D721Med (cell line): Measurements from ENCODE around the gene FBXW5.

Source experiments
- DNase-seq: peaks from one replicate; pipeline ENCODE4 v3.0.0; 2011; ENCODE audit warnings: low spot score; ENCODE audit not compliant: insufficient read length
- FAIRE-seq: peaks from 2 replicates; lab custom pipeline; 2011; peaks lifted over from hg19 to GRCh38; lab: Jason Lieb, UNC
- TF ChIP-seq, protein P1 (sequence below): IDR thresholded peaks from 2 replicates; pipeline ENCODE4 v1.5.1; 2012; ENCODE audit warnings: mild to moderate bottlenecking, control low read depth; ENCODE audit not compliant: insufficient read depth; ENCODE audit errors: missing control alignments

The FBXW5 gene

DNA sequence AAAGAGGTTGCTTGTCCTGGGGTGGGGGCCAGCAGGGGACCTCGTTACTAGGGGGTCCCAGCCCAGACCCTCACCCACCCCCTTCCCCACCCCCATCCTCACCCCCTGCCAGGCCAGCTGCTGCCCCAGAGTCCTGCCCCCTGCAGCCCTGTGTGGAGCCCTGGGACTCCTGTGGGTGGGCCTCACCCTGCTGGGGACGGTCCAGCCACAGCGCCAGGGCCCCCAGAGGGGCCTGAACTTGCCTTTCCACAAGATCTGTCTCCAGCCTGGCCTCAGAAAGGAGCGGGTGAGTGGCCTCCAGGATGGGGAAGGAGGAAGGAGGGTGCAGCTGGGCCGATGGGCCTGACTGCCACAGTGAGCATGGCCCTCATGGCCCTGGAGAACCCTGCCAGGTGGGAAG, 25.2 kb upstream of the FBXW5 start:
- TF ChIP-seq, protein P1, sequence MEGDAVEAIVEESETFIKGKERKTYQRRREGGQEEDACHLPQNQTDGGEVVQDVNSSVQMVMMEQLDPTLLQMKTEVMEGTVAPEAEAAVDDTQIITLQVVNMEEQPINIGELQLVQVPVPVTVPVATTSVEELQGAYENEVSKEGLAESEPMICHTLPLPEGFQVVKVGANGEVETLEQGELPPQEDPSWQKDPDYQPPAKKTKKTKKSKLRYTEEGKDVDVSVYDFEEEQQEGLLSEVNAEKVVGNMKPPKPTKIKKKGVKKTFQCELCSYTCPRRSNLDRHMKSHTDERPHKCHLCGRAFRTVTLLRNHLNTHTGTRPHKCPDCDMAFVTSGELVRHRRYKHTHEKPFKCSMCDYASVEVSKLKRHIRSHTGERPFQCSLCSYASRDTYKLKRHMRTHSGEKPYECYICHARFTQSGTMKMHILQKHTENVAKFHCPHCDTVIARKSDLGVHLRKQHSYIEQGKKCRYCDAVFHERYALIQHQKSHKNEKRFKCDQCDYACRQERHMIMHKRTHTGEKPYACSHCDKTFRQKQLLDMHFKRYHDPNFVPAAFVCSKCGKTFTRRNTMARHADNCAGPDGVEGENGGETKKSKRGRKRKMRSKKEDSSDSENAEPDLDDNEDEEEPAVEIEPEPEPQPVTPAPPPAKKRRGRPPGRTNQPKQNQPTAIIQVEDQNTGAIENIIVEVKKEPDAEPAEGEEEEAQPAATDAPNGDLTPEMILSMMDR = no peak
- FAIRE-seq (no peak), DNase-seq (no peak)

DNA sequence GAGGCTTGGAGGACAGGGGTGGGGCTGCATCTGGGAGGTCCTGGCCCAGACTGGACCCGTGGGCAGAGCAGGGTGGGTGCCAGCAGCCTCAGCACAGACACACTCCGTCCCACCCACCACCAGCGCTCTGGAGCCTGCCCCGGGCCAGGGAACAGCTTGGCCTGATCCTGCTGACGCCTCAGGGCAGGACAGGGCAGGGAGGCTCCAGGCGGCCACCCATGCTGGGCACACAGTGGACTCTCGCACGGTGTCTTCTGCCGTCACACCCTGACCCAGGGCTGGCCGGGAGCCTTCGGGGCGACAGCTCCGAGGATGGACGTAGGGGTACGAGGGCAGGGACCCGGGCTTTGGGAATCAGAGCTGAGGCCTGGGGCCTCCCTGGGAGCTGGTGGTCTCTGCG, 24.6 kb upstream of the FBXW5 start:
- FAIRE-seq = no peak

DNA sequence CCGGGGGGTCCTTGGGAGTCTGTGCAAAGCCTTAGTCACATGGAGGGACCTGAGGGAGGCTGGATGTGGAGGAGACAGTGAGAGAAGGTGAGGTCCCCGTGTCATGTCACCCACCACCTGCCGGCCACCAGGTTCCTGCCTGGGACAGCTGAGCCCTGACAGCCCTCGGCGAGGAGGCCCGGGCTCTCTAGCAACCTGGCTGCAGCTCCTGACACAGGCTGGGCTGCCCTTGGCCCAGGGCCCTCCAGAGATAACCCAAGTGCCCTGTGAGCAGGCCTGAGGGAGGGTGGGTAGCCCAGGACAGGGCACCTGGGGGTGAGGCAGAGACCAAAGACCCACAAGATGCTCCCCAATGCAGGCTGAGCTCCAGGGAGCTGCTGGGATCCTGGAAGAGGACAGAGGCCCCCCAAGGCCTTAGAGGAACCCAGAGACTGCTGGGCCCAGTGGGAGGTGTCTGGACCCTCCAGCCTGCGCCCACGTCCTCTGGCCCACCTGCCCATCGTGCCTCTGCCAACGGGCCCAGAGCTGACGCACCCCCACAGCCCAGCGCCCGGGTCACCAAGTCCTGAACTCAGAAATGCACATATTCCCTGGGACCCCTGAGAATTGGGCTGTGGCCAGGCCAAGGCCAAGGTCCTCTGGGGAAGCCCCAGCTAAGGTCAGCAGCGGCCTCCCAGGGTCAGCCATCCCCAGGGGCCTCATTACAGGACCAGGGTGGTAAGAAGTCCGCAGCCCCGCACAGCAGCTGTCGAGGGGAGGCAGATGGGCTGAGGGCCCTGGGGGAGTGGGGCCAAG, 24.0 kb upstream of the FBXW5 start:
- no peak for FAIRE-seq
- TF ChIP-seq, protein P1 = no peak
- DNase-seq = no peak

More for the DNA sequence above, 24.6 kb upstream of the FBXW5 start:
- TF ChIP-seq, protein P1 = no peak
- no peak for DNase-seq

DNA sequence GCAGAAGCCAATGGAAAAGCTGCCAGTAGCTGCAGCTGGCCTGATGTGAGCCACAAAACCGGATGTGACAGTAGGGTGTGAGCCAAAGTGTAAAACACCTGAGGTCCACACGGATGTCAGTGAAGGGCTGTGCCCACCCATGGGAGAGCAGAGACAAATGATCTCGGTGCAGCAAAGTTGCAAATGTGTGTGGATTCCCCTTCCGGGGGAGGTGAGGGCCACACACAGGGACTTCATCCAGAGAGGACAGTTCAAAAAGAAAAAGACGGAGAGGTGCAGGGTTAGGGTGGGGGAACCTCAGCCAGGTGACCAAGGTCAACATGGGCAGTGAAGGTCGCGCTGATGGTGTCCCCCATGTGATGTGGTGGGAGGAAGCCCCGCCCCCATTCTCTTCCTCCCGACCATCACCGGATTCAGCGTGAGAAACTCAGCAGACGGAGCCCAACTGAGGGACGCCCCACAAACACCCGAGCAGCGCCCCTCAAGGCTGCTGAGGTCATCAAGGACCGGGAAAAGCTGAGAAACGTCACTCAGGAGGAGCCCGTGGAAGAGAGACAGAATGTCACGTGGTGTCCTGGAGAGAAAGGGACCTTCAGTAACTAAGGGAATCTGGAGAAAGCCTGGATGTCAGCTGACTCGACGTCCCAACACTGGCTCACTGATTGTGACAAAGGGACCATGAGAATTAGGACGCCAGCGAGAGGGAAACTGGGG, 21.4 kb upstream of the FBXW5 start:
- TF ChIP-seq, protein P1 = no peak
- FAIRE-seq = no peak
- DNase-seq = no peak

DNA sequence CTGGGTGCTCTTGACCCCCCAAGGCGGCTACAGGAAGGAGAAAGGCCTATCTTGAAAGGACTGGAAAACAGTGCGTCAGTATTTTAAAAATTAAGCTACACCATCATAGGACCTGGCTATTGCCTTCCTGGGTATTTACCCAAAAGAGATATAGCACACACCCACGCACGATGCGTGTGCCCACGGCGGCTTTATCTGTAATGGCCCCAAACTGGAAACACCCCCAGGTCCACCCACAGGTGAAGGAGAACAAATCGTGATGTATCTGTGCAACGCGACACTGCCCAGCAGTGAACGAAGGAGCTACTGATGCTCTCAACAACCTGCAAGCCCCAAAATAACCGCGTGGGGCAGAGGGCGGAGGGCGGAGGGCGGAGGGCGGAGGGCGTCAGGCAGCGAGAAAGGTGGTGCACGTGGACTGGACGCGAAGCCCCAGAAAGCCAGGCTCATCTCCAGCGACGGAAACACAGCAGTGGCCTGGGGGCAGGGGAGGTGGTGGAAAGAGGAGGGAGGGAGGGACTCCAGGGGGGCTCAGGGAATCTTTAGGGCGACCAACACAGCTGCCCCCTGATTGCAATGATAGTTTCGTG, 20.4 kb upstream of the FBXW5 start:
- TF ChIP-seq, protein P1 = no peak
- no peak for DNase-seq
- FAIRE-seq = no peak

DNA sequence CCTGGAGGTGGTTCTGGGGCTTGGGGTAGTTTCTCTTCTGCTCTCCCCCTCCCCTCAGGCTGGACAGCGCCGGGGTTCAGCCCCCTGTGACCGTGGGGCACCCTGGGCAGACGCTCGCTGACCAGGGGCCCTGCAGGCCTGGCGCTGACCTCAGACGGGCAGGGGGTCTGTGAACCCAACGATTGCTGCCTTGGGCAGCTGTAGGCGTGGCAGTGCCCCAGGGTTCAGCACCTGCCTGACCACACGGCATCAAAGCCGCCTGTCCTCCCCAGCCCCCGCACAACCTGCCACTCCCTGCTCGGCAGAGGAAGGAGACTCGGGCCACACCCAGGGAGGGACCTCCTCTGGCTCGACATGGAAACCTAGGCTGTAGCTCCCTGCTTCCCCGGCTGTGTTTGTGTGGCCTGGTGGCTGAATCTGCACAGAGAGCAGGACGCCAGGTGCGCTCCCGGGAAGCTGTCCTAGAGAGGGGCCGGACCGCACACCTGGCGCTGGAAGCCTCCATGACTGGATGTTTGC, 19.7 kb upstream of the FBXW5 start:
- TF ChIP-seq, protein P1 = no peak
- DNase-seq (no peak), FAIRE-seq (no peak)
